Endothelial cell of umbilical vein (primary cell): Measurements from ENCODE around the gene TEX29. TPM values are rescaled to one million over a fixed set of nuclear protein-coding genes. Genes with fewer than 3 reads are reported as not detected.

Experiments used
- BruUV-seq: library from RNA; stranded (reverse); fragments of 400-500 nt; replicated peaks from 2 replicates; lab custom pipeline; 2021; lab: Mats Ljungman, UMichigan
- CTCF ChIA-PET: fragments of 300-600, 350-600 bp; sonication (Branson Sonifier 250); formaldehyde crosslinking; loops from one replicate; lab custom pipeline; 2021; ENCODE audit warnings: antibody characterized with exemption, inconsistent platforms; lab: Charles Lee
- POLR2A ChIA-PET: fragments of 300-600, 350-600 bp; sonication (Branson Sonifier 250); formaldehyde crosslinking; loops from one replicate; lab custom pipeline; 2021; ENCODE audit warnings: antibody characterized with exemption, inconsistent platforms; lab: Charles Lee
- DNase-seq: peaks from one replicate; pipeline ENCODE4 v3.0.0-alpha.2; 2011; ENCODE audit warnings: low read depth, low spot score
- FAIRE-seq: peaks from 2 replicates; lab custom pipeline; 2011; peaks lifted over from hg19 to GRCh38; lab: Jason Lieb, UNC
- H2AFZ ChIP-seq: 2 replicates; pipeline ENCODE4 v1.6.0; 2012; ENCODE audit warnings: low read depth, low read length, control low read depth, inconsistent platforms
- H3K27ac ChIP-seq: 2 replicates; pipeline ENCODE4 v1.5.1; 2011; ENCODE audit warnings: low read depth, mild to moderate bottlenecking, control low read depth, low read length, moderate library complexity; ENCODE audit not compliant: insufficient read depth
- H3K27me3 ChIP-seq, 2 experiments: 2 replicates each; pipeline versions ENCODE4 v1.6.0 to v1.6.1; 2011; ENCODE audit warnings: low read length in 2 of 2, mixed read lengths in 1 of 2; ENCODE audit not compliant: control insufficient read depth in 2 of 2, insufficient read depth in 2 of 2
- H3K36me3 ChIP-seq, 2 experiments: 2 replicates in 1 of 2; 3 replicates in 1 of 2; pipeline ENCODE4 v1.5.1; 2011; ENCODE audit warnings: low read length in 2 of 2, mild to moderate bottlenecking in 1 of 2, moderate library complexity in 1 of 2; ENCODE audit not compliant: control insufficient read depth in 2 of 2, insufficient read depth in 2 of 2; ENCODE audit errors: extremely low read depth in 1 of 2
- H3K4me1 ChIP-seq: 3 replicates; pipeline ENCODE4 v1.5.1; 2011; ENCODE audit warnings: mild to moderate bottlenecking, low read length; ENCODE audit not compliant: control insufficient read depth, insufficient read depth; ENCODE audit errors: extremely low read depth
- H3K4me2 ChIP-seq: 2 replicates; pipeline ENCODE4 v1.6.1; 2011; ENCODE audit warnings: low read length, control low read depth, mixed read lengths; ENCODE audit not compliant: insufficient read depth
- H3K4me3 ChIP-seq, 3 experiments: fragments of 200-600 bp in 1 of 3; sonication (generic), shearing (Covaris generic) in 1 of 3; replicated peaks in 1 of 3; 2 replicates each; pipeline ENCODE4 v1.5.1; 2011 to 2016; ENCODE audit warnings: control low read depth in 3 of 3, low read length in 3 of 3, mild to moderate bottlenecking in 2 of 3, inconsistent platforms in 1 of 3, low read depth in 1 of 3, moderate library complexity in 1 of 3; ENCODE audit not compliant: insufficient read depth in 1 of 3
- H3K79me2 ChIP-seq: 2 replicates; pipeline ENCODE4 v1.6.0; 2012; ENCODE audit warnings: low read length, inconsistent platforms; ENCODE audit not compliant: control insufficient read depth, insufficient read depth
- H3K9ac ChIP-seq: replicated peaks from 2 replicates; pipeline ENCODE3; 2011; ENCODE audit warnings: low read length, control low read depth; ENCODE audit not compliant: insufficient read depth; ENCODE audit errors: extremely low read depth
- H3K9me1 ChIP-seq: replicated peaks from 3 replicates; pipeline ENCODE4 v1.6.0; 2011; ENCODE audit warnings: mild to moderate bottlenecking, low read length; ENCODE audit not compliant: control insufficient read depth, insufficient read depth; ENCODE audit errors: extremely low read depth
- H3K9me3 ChIP-seq: replicated peaks from 2 replicates; pipeline ENCODE4 v1.5.1; 2012; ENCODE audit warnings: low read length, inconsistent platforms; ENCODE audit not compliant: control insufficient read depth, insufficient read depth
- H4K20me1 ChIP-seq: replicated peaks from 2 replicates; pipeline ENCODE3; 2011; ENCODE audit warnings: mild to moderate bottlenecking, low read length; ENCODE audit not compliant: control insufficient read depth, insufficient read depth; ENCODE audit errors: extremely low read depth
- EZH2 ChIP-seq: IDR thresholded peaks from 2 replicates; pipeline ENCODE4 v1.6.1; 2012; ENCODE audit warnings: borderline replicate concordance, low read depth, mild to moderate bottlenecking, moderate library complexity, low read length, inconsistent platforms; ENCODE audit not compliant: severe bottlenecking
- FOS ChIP-seq: IDR thresholded peaks from 2 replicates; pipeline ENCODE4 v1.6.1; 2011; ENCODE audit warnings: mild to moderate bottlenecking, low read length, moderate library complexity, borderline replicate concordance; ENCODE audit not compliant: insufficient read depth
- GATA2 ChIP-seq: IDR thresholded peaks from 2 replicates; pipeline ENCODE4 v1.7.0; 2011; ENCODE audit warnings: low read depth, mild to moderate bottlenecking, moderate library complexity, mixed read lengths, low read length; ENCODE audit not compliant: insufficient read length, insufficient read depth
- JUN ChIP-seq: IDR thresholded peaks from 2 replicates; pipeline ENCODE4 v1.6.1; 2011; ENCODE audit warnings: borderline replicate concordance, low read depth; ENCODE audit not compliant: insufficient read length, insufficient read depth
- MAX ChIP-seq: IDR thresholded peaks from 2 replicates; pipeline ENCODE4 v1.6.1; 2011; ENCODE audit not compliant: insufficient read depth, insufficient read length
- MYC ChIP-seq: IDR thresholded peaks from one replicate; pipeline ENCODE4 v1.6.1; 2011; ENCODE audit warnings: mild to moderate bottlenecking, low read depth, low read length
- POLR2A ChIP-seq: IDR thresholded peaks from 2 replicates; pipeline ENCODE4 v1.6.1; 2012; ENCODE audit warnings: low read depth, mild to moderate bottlenecking, control low read depth, low read length
- POLR2AphosphoS5 ChIP-seq: IDR thresholded peaks from 2 replicates; pipeline ENCODE4 v1.6.1; 2012; ENCODE audit warnings: low read depth, mild to moderate bottlenecking, control low read depth, low read length, moderate library complexity; ENCODE audit not compliant: insufficient read depth
- dilution Hi-C: fragments of 300-500 bp; cut with MboI; formaldehyde crosslinking; loops from one replicate; pipeline ENCODE4 v1.15.0; 2019; ENCODE audit warnings: low sequenced_read_pairs; ENCODE audit not compliant: extremely low pct_ligation_motif_present
- intact Hi-C: fragments of 100-400 bp; cut with micrococcal nuclease; formaldehyde crosslinking; loops from one replicate; pipeline ENCODE4 v1.10.0; 2022
- polyA plus RNA-seq, 4 experiments: library from polyadenylated mRNA; depleted of rRNA in 3 of 4; stranded (reverse) in 3 of 4; unstranded in 1 of 4; fragments of >200 nt; gene quantifications; 2 replicates each; pipeline versions ENCODE4 v1.2.1 to v1.2.3, GENCODE V29; 2011 to 2012; ENCODE audit warnings: missing spikeins in 1 of 4
- total RNA-seq: library from RNA; stranded (reverse); gene quantifications from 2 replicates; pipeline ENCODE4 v1.2.3, GENCODE V29; 2021
- TF ChIP-seq, protein P1 (sequence below), 2 donors: IDR thresholded peaks; 1 replicate in 1 of 2; 2 replicates in 1 of 2; pipeline ENCODE4 v1.5.1; 2011; ENCODE audit warnings: low read length in 2 of 2, mild to moderate bottlenecking in 2 of 2, moderate library complexity in 2 of 2, control low read depth in 1 of 2, inconsistent platforms in 1 of 2, low read depth in 1 of 2; ENCODE audit not compliant: insufficient read depth in 1 of 2; ENCODE audit errors: extremely low read depth in 1 of 2

TEX29 gene
- total and polyA plus RNA-seq, 2 donors (not counting 3 experiments of a cell fraction or from before 2014, with no cell fraction given) = 0.44 TPM; not detected in 1

GRCh38 chr13:111365149-111366005, 44.9 kb downstream of the TEX29 start:
- ChIA-PET POLR2A (no interaction called here), CTCF (no interaction called here)
- Histone ChIP-seq H3K79me2 (no peaks in the 10 kb centered on the region), H2AFZ (no peak overlapping the region), H3K9ac (no peak overlapping the region), H3K4me1 (no peaks in the 10 kb centered on the region), H3K27ac (no peak overlapping the region), H3K36me3 (no peaks in the 10 kb centered on the region), H3K4me2 (no peak overlapping the region), H3K4me3 (no peak overlapping the region), H4K20me1 (no peaks in the 10 kb centered on the region), H3K9me3 (no peaks in the 10 kb centered on the region), H3K27me3 (no peaks in the 10 kb centered on the region), H3K9me1 (no peaks in the 10 kb centered on the region)
- BruUV-seq = no TSS peak
- intact Hi-C loops (no loop called here), dilution Hi-C loops (no loop called here)
- FAIRE-seq (no peak), DNase-seq (no peak)
- TF ChIP-seq EZH2 = no peak
- no peak for TF ChIP-seq POLR2A
- TF ChIP-seq, protein P1, sequence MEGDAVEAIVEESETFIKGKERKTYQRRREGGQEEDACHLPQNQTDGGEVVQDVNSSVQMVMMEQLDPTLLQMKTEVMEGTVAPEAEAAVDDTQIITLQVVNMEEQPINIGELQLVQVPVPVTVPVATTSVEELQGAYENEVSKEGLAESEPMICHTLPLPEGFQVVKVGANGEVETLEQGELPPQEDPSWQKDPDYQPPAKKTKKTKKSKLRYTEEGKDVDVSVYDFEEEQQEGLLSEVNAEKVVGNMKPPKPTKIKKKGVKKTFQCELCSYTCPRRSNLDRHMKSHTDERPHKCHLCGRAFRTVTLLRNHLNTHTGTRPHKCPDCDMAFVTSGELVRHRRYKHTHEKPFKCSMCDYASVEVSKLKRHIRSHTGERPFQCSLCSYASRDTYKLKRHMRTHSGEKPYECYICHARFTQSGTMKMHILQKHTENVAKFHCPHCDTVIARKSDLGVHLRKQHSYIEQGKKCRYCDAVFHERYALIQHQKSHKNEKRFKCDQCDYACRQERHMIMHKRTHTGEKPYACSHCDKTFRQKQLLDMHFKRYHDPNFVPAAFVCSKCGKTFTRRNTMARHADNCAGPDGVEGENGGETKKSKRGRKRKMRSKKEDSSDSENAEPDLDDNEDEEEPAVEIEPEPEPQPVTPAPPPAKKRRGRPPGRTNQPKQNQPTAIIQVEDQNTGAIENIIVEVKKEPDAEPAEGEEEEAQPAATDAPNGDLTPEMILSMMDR (IDR thresholded peaks at IDR 0.05; ENCODE audit: extremely low read depth in 1 of 2, insufficient read depth in 1 of 2, low read depth in 1 of 2, low read length in 2 of 2) = no peak
- TF ChIP-seq MYC = no peak
- TF ChIP-seq FOS = no peak
- no peak for TF ChIP-seq GATA2
- no peak for TF ChIP-seq POLR2AphosphoS5
- no peak for TF ChIP-seq JUN
- no peak for TF ChIP-seq MAX
